ENCODE results near the gene FBXO17. TPM values are rescaled to one million over a fixed set of nuclear protein-coding genes. Genes with fewer than 3 reads are reported as not detected.

Gene FBXO17
- total RNA-seq, 3 donors from 2014 or later: 14.2 to 67.2 (median 28.5) TPM

DNA sequence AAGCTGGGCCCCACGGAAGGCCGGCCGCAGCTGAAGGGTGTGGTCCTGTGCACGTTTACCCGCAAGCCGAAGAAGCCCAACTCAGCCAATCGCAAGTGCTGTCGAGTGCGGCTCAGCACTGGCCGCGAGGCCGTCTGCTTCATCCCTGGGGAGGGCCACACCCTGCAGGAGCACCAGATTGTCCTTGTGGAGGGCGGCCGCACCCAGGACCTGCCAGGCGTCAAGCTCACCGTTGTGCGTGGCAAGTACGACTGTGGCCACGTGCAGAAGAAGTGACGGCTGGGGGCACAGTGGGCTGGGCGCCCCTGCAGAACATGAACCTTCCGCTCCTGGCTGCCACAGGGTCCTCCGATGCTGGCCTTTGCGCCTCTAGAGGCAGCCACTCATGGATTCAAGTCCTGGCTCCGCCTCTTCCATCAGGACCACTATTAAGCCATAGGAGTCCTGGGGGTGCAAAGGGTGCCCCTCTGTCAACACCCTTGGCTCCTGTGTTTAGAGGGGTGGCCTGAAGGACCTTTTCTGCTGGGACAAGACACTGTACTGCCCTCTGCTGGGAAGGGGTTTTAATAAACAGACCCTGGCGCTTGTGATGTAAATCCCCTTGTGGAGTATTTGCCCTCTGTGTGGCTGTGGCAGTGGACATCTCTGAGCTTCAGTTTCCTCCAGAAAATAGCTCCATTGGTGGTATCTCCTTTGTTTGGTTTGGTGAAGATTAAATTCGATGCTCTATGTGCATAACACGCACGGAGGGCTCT, 42.9 kb downstream of the FBXO17 start:
- H3K27me3 ChIP-seq: no peaks in the 10 kb centered on the region
- H3K27ac ChIP-seq: no peak overlapping the region
- no peak for DNase-seq (ENCODE audit: low spot score in 2 of 2)
- TF ChIP-seq CTCF (IDR thresholded peaks at IDR 0.05): peak in 1 of 3 donors; percentile 13
- TF ChIP-seq POLR2AphosphoS5 (IDR thresholded peaks at IDR 0.05): no peak
- TF ChIP-seq POLR2A (IDR thresholded peaks at IDR 0.05): no peak
- no peaks in the 10 kb centered on the region for H3K36me3 ChIP-seq
- no peak overlapping the region for H3K4me3 ChIP-seq
- intact Hi-C loops (cut with DNase I; ENCODE audit: low total_unique reads): no loop called here
- H3K4me1 ChIP-seq: peaks cover 0 to 8% of the 10 kb centered on the region in 2 donors
- H3K9me3 ChIP-seq: no peaks in the 10 kb centered on the region

DNA sequence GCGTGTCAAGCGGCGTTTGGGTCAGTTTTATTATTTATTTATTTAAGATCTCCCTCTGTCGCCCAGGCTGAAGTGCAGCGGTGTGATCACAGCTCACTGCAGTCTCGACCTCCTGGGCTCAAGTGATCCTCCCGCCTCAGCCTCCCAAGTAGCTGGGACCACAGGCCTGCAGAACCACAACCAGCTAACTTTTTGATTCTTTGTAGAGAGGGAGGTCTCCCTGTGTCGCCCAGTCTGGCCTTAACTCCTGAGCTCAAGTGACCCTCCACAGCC, 44.1 kb downstream of the FBXO17 start:
- intact Hi-C loops (cut with DNase I; ENCODE audit: low total_unique reads): no loop called here
- no peak for DNase-seq (ENCODE audit: low spot score in 2 of 2)
- H3K27ac ChIP-seq: peak overlapping the region; percentile 79 to 86
- no peaks in the 10 kb centered on the region for H3K36me3 ChIP-seq
- TF ChIP-seq POLR2AphosphoS5 (IDR thresholded peaks at IDR 0.05) (no peak), POLR2A (IDR thresholded peaks at IDR 0.05) (no peak), CTCF (IDR thresholded peaks at IDR 0.05) (no peak)
- no peaks in the 10 kb centered on the region for H3K27me3 ChIP-seq
- peaks cover 0 to 8% of the 10 kb centered on the region in 2 donors for H3K4me1 ChIP-seq
- H3K4me3 ChIP-seq: peak overlapping the region; percentile 64 to 81 (median 75)
- no peaks in the 10 kb centered on the region for H3K9me3 ChIP-seq

DNA sequence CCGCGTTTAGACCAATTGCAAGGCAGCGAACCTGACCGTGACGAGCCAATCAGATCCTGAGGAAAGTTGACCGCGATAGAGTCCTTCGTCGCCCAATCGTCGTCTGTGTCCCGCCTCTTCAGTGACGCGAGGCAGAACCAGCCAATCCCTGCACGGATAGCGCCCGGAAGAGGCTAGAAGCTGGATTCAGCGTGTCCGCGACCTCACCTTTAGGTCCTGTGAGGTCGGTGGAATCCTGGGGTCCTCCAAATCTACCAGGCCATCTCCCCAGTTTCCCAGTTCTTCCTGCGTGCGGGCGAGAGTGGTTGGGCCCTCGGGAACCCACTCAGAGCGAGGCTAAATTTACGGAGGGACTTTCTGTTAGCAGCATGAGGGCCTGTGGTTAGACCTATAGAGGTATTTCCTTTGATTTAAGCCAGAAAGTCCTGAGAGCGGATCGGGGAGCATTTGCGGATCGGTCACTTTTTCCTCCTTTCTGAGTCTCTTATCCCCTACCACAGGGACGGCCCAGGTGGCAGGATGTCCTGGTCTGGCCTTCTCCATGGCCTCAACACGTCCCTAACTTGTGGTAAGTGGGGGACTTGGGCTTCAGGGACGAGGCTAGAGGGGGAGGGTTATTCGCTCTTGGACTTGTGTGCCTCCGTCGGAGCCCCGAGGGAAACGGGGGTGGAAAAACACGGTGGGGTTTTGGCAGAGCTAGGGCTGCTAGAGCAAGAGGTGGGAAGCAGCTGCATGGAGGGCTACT, 44.6 kb downstream of the FBXO17 start, which contains the start of gene MRPS12:
Gene MRPS12 (plus strand): TSS at position 169 of the 745 bp plus-strand sequence. CDS start 351 bp downstream, at position 520.
- peak; percentile 98 for DNase-seq (ENCODE audit: low spot score in 2 of 2)
- peak in 2 of 3 donors; percentile 5 to 74 for TF ChIP-seq POLR2AphosphoS5 (IDR thresholded peaks at IDR 0.05)
- TF ChIP-seq CTCF (IDR thresholded peaks at IDR 0.05): no peak
- TF ChIP-seq POLR2A (IDR thresholded peaks at IDR 0.05): peak; percentile 52
- Histone ChIP-seq H3K36me3 (no peaks in the 10 kb centered on the region), H3K27me3 (no peaks in the 10 kb centered on the region), H3K4me3 (peak within 1 kb of the TSS; percentile 64 to 81 (median 75)), H3K4me1 (peaks cover 0 to 8% of the 10 kb centered on the region in 2 donors), H3K9me3 (no peaks in the 10 kb centered on the region), H3K27ac (peak within 1 kb of the TSS; percentile 79 to 86)
- intact Hi-C loops (cut with DNase I; ENCODE audit: low total_unique reads): no loop called here

- H3K27ac ChIP-seq: peak within 1 kb of the TSS; percentile 79 to 86
- no peaks in the 10 kb centered on the region for H3K36me3 ChIP-seq
- peaks cover 0 to 8% of the 10 kb centered on the region in 2 donors for H3K4me1 ChIP-seq
- TF ChIP-seq CTCF (IDR thresholded peaks at IDR 0.05) (peak; percentile 93 to 98 (median 97)), POLR2AphosphoS5 (IDR thresholded peaks at IDR 0.05) (peak; percentile 55 to 77 (median 72)), POLR2A (IDR thresholded peaks at IDR 0.05) (no peak)
- no peaks in the 10 kb centered on the region for H3K9me3 ChIP-seq
- peak within 1 kb of the TSS; percentile 64 to 81 (median 75) for H3K4me3 ChIP-seq
- intact Hi-C loops (cut with DNase I; ENCODE audit: low total_unique reads): no loop called here
- DNase-seq (ENCODE audit: low spot score in 2 of 2): peak; percentile 90
- no peaks in the 10 kb centered on the region for H3K27me3 ChIP-seq
These were observed 45.4 kb downstream of the FBXO17 start, which contains the start of gene SARS2 for GRCh38 chr19:38929929-38930775. Gene SARS2, minus strand, starts transcription at chr19:38930763. Its CDS starts 27 bp downstream, at chr19:38930736.
